IMR-90 (cell line): ENCODE measurements around the gene UNC13A. TPM values are rescaled to one million over a fixed set of nuclear protein-coding genes. Genes with fewer than 3 reads are reported as not detected.

ENCODE experiments used
- ATAC-seq: fragments of 200-7000 bp; cut with Tn5 transposase; 2 replicates; pipeline ENCODE4 v1.9.1; 2020; ENCODE audit warnings: low read depth, mild to moderate bottlenecking, moderate library complexity
- BruUV-seq: library from RNA; stranded (reverse); fragments of 400-500 nt; replicated peaks from 2 replicates; lab custom pipeline; 2021; lab: Mats Ljungman, UMichigan
- CTCF ChIA-PET: fragments of 300-600 bp; formaldehyde crosslinking; extraction: SDS; loops from one replicate; lab custom pipeline; 2021; ENCODE audit warnings: antibody characterized with exemption; lab: Yijun Ruan, JAX
- POLR2A ChIA-PET: fragments of 300-600 bp; sonication (Branson Sonifier 250); formaldehyde crosslinking; loops from one replicate; lab custom pipeline; 2022; ENCODE audit warnings: antibody characterized with exemption; ENCODE audit not compliant: unreplicated experiment; lab: Charles Lee
- DNase-seq: peaks from one replicate; pipeline ENCODE4 v3.0.0; 2013
- H2AFZ ChIP-seq: replicated peaks from 2 replicates; pipeline ENCODE3; 2013; ENCODE audit warnings: low read length, mild to moderate bottlenecking; ENCODE audit not compliant: poor library complexity
- H2AK5ac ChIP-seq: 2 replicates; pipeline ENCODE4 v1.6.1; 2013; ENCODE audit warnings: low read depth, low read length, inconsistent platforms
- H2AK9ac ChIP-seq: replicated peaks from 2 replicates; pipeline ENCODE3; 2013; ENCODE audit warnings: mild to moderate bottlenecking, low read depth, low read length, moderate library complexity; ENCODE audit not compliant: poor library complexity
- H2BK120ac ChIP-seq: 2 replicates; pipeline ENCODE4 v1.6.1; 2013; ENCODE audit warnings: low read depth, low read length, inconsistent platforms
- H2BK15ac ChIP-seq: 3 replicates; pipeline ENCODE4 v1.6.1; 2013; ENCODE audit warnings: low read depth, low read length, inconsistent platforms
- H2BK20ac ChIP-seq: 2 replicates; pipeline ENCODE4 v1.6.1; 2013; ENCODE audit warnings: low read depth, mild to moderate bottlenecking, inconsistent platforms, low read length, moderate library complexity
- H2BK5ac ChIP-seq: 2 replicates; pipeline ENCODE4 v1.6.1; 2013; ENCODE audit warnings: mild to moderate bottlenecking, low read depth, low read length, inconsistent platforms; ENCODE audit not compliant: poor library complexity, severe bottlenecking
- H3K14ac ChIP-seq: replicated peaks from 2 replicates; pipeline ENCODE4 v1.6.1; 2013; ENCODE audit warnings: low read depth, low read length, inconsistent platforms
- H3K18ac ChIP-seq: 2 replicates; pipeline ENCODE4 v1.6.1; 2013; ENCODE audit warnings: low read depth, low read length, control low read depth
- H3K23ac ChIP-seq: 2 replicates; pipeline ENCODE4 v1.6.1; 2013; ENCODE audit warnings: low read depth, low read length, inconsistent platforms
- H3K27ac ChIP-seq: 2 replicates; pipeline ENCODE4 v1.5.1; 2013; ENCODE audit warnings: mild to moderate bottlenecking, control low read depth, low read length; ENCODE audit not compliant: insufficient read depth
- H3K27me3 ChIP-seq: 2 replicates; pipeline ENCODE4 v1.6.1; 2013; ENCODE audit warnings: low read length; ENCODE audit not compliant: control insufficient read depth, insufficient read depth
- H3K36me3 ChIP-seq: 2 replicates; pipeline ENCODE4 v1.6.1; 2013; ENCODE audit warnings: low read length, mixed read lengths; ENCODE audit not compliant: control insufficient read depth, insufficient read depth
- H3K4ac ChIP-seq: 2 replicates; pipeline ENCODE4 v1.6.1; 2013; ENCODE audit warnings: low read depth, low read length, inconsistent platforms
- H3K4me1 ChIP-seq: 2 replicates; pipeline ENCODE4 v1.6.1; 2013; ENCODE audit warnings: low read length, mixed read lengths; ENCODE audit not compliant: control insufficient read depth, insufficient read depth
- H3K4me2 ChIP-seq: 2 replicates; pipeline ENCODE4 v1.6.1; 2013; ENCODE audit warnings: low read depth, mild to moderate bottlenecking, control low read depth, low read length, moderate library complexity
- H3K4me3 ChIP-seq: 2 replicates; pipeline ENCODE4 v1.5.1; 2013; ENCODE audit warnings: low read depth, mild to moderate bottlenecking, control low read depth, low read length, moderate library complexity; ENCODE audit not compliant: insufficient read depth
- H3K56ac ChIP-seq: 2 replicates; pipeline ENCODE4 v1.6.1; 2013; ENCODE audit warnings: low read length, inconsistent platforms; ENCODE audit not compliant: insufficient read depth; ENCODE audit errors: extremely low read depth
- H3K79me1 ChIP-seq, 2 experiments: 2 replicates each; pipeline ENCODE4 v1.6.1; 2013; ENCODE audit warnings: low read length in 2 of 2, inconsistent platforms in 1 of 2, low read depth in 1 of 2
- H3K9ac ChIP-seq: 2 replicates; pipeline ENCODE4 v1.6.1; 2013; ENCODE audit warnings: low read depth, low read length, control low read depth
- H3K9me1 ChIP-seq: 2 replicates; pipeline ENCODE4 v1.6.1; 2013; ENCODE audit warnings: low read length, inconsistent platforms; ENCODE audit not compliant: insufficient read depth
- H3K9me3 ChIP-seq: 2 replicates; pipeline ENCODE4 v1.6.1; 2013; ENCODE audit warnings: low read length; ENCODE audit not compliant: control insufficient read depth, insufficient read depth
- H4K20me1 ChIP-seq: 2 replicates; pipeline ENCODE4 v1.6.1; 2013; ENCODE audit warnings: low read length, inconsistent platforms; ENCODE audit not compliant: insufficient read depth
- H4K5ac ChIP-seq: 2 replicates; pipeline ENCODE4 v1.6.1; 2013; ENCODE audit warnings: mild to moderate bottlenecking, low read depth, low read length, control low read depth
- H4K8ac ChIP-seq, 2 experiments: 2 replicates each; pipeline ENCODE4 v1.6.1; 2013; ENCODE audit warnings: low read depth in 2 of 2, low read length in 2 of 2, control low read depth in 1 of 2, inconsistent platforms in 1 of 2
- H4K91ac ChIP-seq: 2 replicates; pipeline ENCODE4 v1.6.1; 2013; ENCODE audit warnings: low read depth, low read length, inconsistent platforms; ENCODE audit not compliant: insufficient read depth
- BHLHE40 ChIP-seq: fragments of 150-350 bp; IDR thresholded peaks from 2 replicates; pipeline ENCODE4 v1.6.1; 2016; ENCODE audit warnings: mild to moderate bottlenecking, low read depth, low read length
- CHD1 ChIP-seq: IDR thresholded peaks from 2 replicates; pipeline ENCODE4 v1.6.1; 2012; ENCODE audit warnings: low read depth, low read length, improper control_type of control experiment
- CTCF ChIP-seq: conservative IDR thresholded peaks from 2 replicates; pipeline ENCODE4 v1.5.1; 2012; ENCODE audit warnings: mild to moderate bottlenecking, low read depth, low read length, improper control_type of control experiment
- POLR2A ChIP-seq: IDR thresholded peaks from 2 replicates; pipeline ENCODE4 v1.6.1; 2012; ENCODE audit warnings: mild to moderate bottlenecking, low read depth, low read length
- RAD21 ChIP-seq: IDR thresholded peaks from 2 replicates; pipeline ENCODE4 v1.6.1; 2012; ENCODE audit warnings: low read length, improper control_type of control experiment
- RCOR1 ChIP-seq: IDR thresholded peaks from 2 replicates; pipeline ENCODE4 v1.6.1; 2012; ENCODE audit warnings: mild to moderate bottlenecking, low read length, improper control_type of control experiment; ENCODE audit not compliant: insufficient replicate concordance
- RFX5 ChIP-seq: IDR thresholded peaks from 2 replicates; pipeline ENCODE4 v1.8.0; 2012; ENCODE audit warnings: low read depth, mild to moderate bottlenecking, low read length, moderate library complexity
- SMC3 ChIP-seq: fragments of 150-350 bp; IDR thresholded peaks from 2 replicates; pipeline ENCODE4 v1.6.1; 2016; ENCODE audit warnings: low read depth, mild to moderate bottlenecking, antibody characterized with exemption, low read length, moderate library complexity
- WGBS, 2 experiments: methylation state at CpG; one replicate each; pipeline versions ENCODE4 v1.1.5 to v1.1.7; 2013; ENCODE audit warnings: missing lambda C conversion rate in 2 of 2; ENCODE audit not compliant: insufficient read length in 1 of 2; ENCODE audit errors: extremely low coverage in 2 of 2; 5-methylcytosine and 5-hydroxymethylcytosine counted together
- dilution Hi-C: fragments of 300-500 bp; cut with HindIII; formaldehyde crosslinking; loops from one replicate; pipeline ENCODE4 v1.14.3; 2018; ENCODE audit warnings: low sequenced_read_pairs; ENCODE audit not compliant: unreplicated experiment
- in situ Hi-C: fragments of 300-500 bp; cut with MboI; formaldehyde crosslinking; loops from 3 replicates; pipeline ENCODE4 v1.14.3; 2019; ENCODE audit warnings: low sequenced_read_pairs, inconsistent platforms, mixed read lengths
- intact Hi-C: fragments of 100-400 bp; cut with micrococcal nuclease; formaldehyde crosslinking; loops from 2 replicates; pipeline ENCODE4 v1.10.0; 2022
- polyA plus RNA-seq, 3 experiments: library from polyadenylated mRNA; depleted of rRNA; stranded (reverse); fragments of >200 nt; gene quantifications; 2 replicates each; pipeline ENCODE4 v1.2.3, GENCODE V29; 2012; ENCODE audit warnings: low replicate concordance in 1 of 3
- total RNA-seq: library from RNA; depleted of rRNA; stranded (reverse); fragments of >200 nt; gene quantifications from 2 replicates; pipeline ENCODE4 v1.2.3, GENCODE V29; 2012

UNC13A gene
- total and polyA plus RNA-seq, 2 of the 4 experiments (the other 2 are of a cell fraction), result 0.18 to 0.22 TPM

DNA sequence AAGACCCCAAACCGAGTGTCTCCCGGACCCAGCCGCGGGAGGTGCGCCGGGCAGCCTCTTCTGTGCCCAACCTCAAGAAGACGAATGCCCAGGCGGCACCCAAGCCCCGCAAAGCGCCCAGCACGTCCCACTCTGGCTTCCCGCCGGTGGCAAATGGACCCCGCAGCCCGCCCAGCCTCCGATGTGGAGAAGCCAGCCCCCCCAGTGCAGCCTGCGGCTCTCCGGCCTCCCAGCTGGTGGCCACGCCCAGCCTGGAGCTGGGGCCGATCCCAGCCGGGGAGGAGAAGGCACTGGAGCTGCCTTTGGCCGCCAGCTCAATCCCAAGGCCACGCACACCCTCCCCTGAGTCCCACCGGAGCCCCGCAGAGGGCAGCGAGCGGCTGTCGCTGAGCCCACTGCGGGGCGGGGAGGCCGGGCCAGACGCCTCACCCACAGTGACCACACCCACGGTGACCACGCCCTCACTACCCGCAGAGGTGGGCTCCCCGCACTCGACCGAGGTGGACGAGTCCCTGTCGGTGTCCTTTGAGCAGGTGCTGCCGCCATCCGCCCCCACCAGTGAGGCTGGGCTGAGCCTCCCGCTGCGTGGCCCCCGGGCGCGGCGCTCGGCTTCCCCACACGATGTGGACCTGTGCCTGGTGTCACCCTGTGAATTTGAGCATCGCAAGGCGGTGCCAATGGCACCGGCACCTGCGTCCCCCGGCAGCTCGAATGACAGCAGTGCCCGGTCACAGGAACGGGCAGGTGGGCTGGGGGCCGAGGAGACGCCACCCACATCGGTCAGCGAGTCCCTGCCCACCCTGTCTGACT, 39.0 kb upstream of the UNC13A start:
- peaks cover 2% of the 10 kb centered on the region; the same call in 1 of the 2 replicates for H3K9me3 ChIP-seq
- no peaks in the 10 kb centered on the region for H3K4me1 ChIP-seq
- DNase-seq (no peak), ATAC-seq (no peak)
- H3K18ac ChIP-seq, result no peak overlapping the region
- H3K4me2 ChIP-seq, result no peak overlapping the region
- H2BK20ac ChIP-seq, result no peak overlapping the region
- no TSS peak for BruUV-seq
- H4K8ac ChIP-seq, result no peak overlapping the region
- H3K27ac ChIP-seq, result no peak overlapping the region
- H2BK120ac ChIP-seq, result no peak overlapping the region
- peaks cover 4% of the 10 kb centered on the region; the same call in 1 of the 2 replicates for H3K9me1 ChIP-seq
- peaks cover 68% of the 10 kb centered on the region for H3K36me3 ChIP-seq
- in situ Hi-C loops, result no loop called here
- POLR2A ChIA-PET, result no interaction called here
- no peak overlapping the region for H2AK5ac ChIP-seq
- no peaks in the 10 kb centered on the region for H3K27me3 ChIP-seq
- no peak overlapping the region for H3K14ac ChIP-seq
- H3K56ac ChIP-seq, result no peak overlapping the region
- dilution Hi-C loops, result no loop called here
- H3K9ac ChIP-seq, result no peak overlapping the region
- no peak overlapping the region for H4K5ac ChIP-seq
- TF ChIP-seq BHLHE40, result no peak
- no peak for TF ChIP-seq CHD1
- TF ChIP-seq RFX5, result no peak
- TF ChIP-seq CTCF, result no peak
- TF ChIP-seq POLR2A, result no peak
- no peak for TF ChIP-seq RCOR1
- no peak for TF ChIP-seq SMC3
- TF ChIP-seq RAD21, result no peak
- no peak overlapping the region for H2BK5ac ChIP-seq
- H2AFZ ChIP-seq, result no peak overlapping the region
- H4K91ac ChIP-seq, result no peak overlapping the region
- peak overlapping the region; percentile 78 for H2AK9ac ChIP-seq
- CTCF ChIA-PET, result no interaction called here
- no peak overlapping the region for H3K23ac ChIP-seq
- H4K20me1 ChIP-seq, result peaks cover 22% of the 10 kb centered on the region
- peaks cover 9 to 50% of the 10 kb centered on the region in 2 experiments for H3K79me1 ChIP-seq
- H3K4ac ChIP-seq, result no peak overlapping the region
- intact Hi-C loops, result no loop called here
- no peak overlapping the region for H3K4me3 ChIP-seq
- 95% methylated on average over 47 of the region's 62 CpGs; no CpG with 5 or more reads in 1 of the 2 experiments for WGBS, 2 experiments
- H2BK15ac ChIP-seq, result no peak overlapping the region
